A549 treated with CORT108297 at 1 μM for 4 hours (cell line): ENCODE measurements around the gene MPO. TPM values are rescaled to one million over a fixed set of nuclear protein-coding genes. Genes with fewer than 3 reads are reported as not detected.

ENCODE experiments used
- total RNA-seq: library from RNA; stranded (reverse); fragments of 200-300 nt; extraction: Qiagen RNA extraction; gene quantifications from 5 replicates; pipeline ENCODE4 v1.2.3, GENCODE V29; 2022

The MPO gene, protein sequence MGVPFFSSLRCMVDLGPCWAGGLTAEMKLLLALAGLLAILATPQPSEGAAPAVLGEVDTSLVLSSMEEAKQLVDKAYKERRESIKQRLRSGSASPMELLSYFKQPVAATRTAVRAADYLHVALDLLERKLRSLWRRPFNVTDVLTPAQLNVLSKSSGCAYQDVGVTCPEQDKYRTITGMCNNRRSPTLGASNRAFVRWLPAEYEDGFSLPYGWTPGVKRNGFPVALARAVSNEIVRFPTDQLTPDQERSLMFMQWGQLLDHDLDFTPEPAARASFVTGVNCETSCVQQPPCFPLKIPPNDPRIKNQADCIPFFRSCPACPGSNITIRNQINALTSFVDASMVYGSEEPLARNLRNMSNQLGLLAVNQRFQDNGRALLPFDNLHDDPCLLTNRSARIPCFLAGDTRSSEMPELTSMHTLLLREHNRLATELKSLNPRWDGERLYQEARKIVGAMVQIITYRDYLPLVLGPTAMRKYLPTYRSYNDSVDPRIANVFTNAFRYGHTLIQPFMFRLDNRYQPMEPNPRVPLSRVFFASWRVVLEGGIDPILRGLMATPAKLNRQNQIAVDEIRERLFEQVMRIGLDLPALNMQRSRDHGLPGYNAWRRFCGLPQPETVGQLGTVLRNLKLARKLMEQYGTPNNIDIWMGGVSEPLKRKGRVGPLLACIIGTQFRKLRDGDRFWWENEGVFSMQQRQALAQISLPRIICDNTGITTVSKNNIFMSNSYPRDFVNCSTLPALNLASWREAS
- not detected in 5 replicates for total RNA-seq

DNA sequence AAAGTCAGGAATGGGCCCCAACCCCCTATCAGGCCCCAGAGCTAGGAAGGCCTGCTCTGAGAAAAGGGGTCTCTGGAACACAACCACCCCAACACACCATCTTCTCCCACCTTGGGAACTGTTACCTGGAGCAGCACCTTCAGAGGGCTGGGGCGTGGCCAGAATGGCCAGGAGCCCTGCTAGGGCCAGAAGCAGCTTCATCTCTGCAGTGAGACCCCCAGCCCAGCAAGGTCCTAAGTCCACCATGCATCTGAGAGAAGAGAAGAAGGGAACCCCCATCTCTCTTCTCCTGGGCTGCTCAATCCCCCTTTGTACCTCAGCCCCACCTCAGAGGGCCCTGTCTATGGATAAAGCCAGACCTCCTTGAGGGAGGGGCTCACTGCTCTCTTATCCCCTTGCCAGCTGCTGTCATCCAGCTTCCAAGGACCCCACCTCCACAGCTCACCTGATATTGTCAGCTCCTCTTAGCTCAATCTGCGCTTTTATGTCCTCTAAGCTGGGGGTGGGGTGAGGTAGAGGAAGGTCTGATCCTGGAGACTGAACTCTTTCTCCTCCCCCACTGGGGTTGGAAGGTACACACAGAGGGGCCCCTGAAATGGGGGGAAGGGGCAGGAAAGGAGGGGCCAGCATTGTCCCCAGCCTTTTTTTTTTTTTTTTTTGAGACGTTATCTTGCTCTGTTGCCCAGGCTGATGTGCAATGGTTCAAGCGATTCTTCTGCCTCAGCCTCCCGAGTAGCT is at the start of gene MPO:
Gene MPO, minus strand, starts transcription at position 456 of the 738 bp plus-strand sequence. Its CDS starts 177 bp downstream, at position 279.

GRCh38 chr17:58328195-58329034 is 47.7 kb upstream of the MPO start, which contains the start of gene TSPOAP1:
Gene TSPOAP1 (minus strand): TSS chr17:58328795. CDS start chr17:58327920, 875 bp downstream.

DNA sequence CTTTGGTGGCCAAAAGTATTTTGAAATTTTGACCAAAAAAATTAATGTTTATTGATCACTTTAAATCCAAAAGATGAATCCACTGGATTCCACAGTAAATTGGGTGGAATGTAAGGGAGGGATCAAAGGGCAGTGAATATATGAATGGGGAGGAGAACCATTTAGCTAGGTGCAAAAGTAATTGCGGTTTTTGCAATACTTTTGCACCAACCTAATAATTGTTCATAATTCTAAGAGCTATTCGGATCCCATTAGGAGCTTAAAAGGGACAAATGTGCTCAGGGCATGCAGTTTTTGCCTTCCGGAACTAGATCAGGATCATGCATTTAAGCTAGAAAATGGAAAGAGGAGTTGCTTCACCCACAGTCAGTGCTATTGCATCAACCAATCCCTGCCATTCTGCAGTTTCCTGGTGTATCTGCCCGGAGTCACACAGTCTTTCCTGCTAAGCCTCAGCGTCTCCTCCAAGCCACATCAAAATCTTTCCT is 42.5 kb downstream of the MPO start, which contains the start of gene LPO:
Gene LPO, plus strand, starts transcription at position 438 of the 488 bp plus-strand sequence. CDS start 4,396 bp downstream, outside the sequence.

Other genes starting within 250 kb of the MPO start
- gene DYNLL2, start 197.5 kb downstream of the MPO start, total RNA-seq, result 19.2 to 24.9 TPM (median 23.4 TPM) in 5 replicates
- gene OR4D1, start 132.6 kb downstream of the MPO start, total RNA-seq, result 0.02 TPM in 1 of 5 replicates, not detected in the others
- gene OR4D2, start 114.0 kb downstream of the MPO start, total RNA-seq, result not detected in 5 replicates
- gene EPX, start 88.2 kb downstream of the MPO start, total RNA-seq, result 0.03 TPM in 1 of 5 replicates, not detected in the others
- gene MKS1, start 61.7 kb downstream of the MPO start, total RNA-seq, result 10.5 to 12.8 TPM (median 11.7 TPM) in 5 replicates
- gene LPO, start 42.4 kb downstream of the MPO start, total RNA-seq, result not detected in 5 replicates
- gene TSPOAP1, start 47.9 kb upstream of the MPO start, total RNA-seq, result not detected in 5 replicates
- gene SUPT4H1, start 71.3 kb upstream of the MPO start, total RNA-seq, result 107 to 181 TPM (median 150 TPM) in 5 replicates
- gene RNF43, start 136.6 kb upstream of the MPO start, total RNA-seq, result 0.17 to 0.44 TPM (median 0.24 TPM) in 5 replicates
- not detected in 5 replicates for gene HSF5, start 207.5 kb upstream of the MPO start, total RNA-seq
- 6.0 to 10.4 TPM (median 9.1 TPM) in 5 replicates for gene MTMR4, start 233.7 kb upstream of the MPO start, total RNA-seq